ENCODE results near the gene SLC25A47.

GRCh38 chr14:100333311-100333710 lies 10.2 kb downstream of the SLC25A47 start:
- TF ChIP-seq, protein P1, sequence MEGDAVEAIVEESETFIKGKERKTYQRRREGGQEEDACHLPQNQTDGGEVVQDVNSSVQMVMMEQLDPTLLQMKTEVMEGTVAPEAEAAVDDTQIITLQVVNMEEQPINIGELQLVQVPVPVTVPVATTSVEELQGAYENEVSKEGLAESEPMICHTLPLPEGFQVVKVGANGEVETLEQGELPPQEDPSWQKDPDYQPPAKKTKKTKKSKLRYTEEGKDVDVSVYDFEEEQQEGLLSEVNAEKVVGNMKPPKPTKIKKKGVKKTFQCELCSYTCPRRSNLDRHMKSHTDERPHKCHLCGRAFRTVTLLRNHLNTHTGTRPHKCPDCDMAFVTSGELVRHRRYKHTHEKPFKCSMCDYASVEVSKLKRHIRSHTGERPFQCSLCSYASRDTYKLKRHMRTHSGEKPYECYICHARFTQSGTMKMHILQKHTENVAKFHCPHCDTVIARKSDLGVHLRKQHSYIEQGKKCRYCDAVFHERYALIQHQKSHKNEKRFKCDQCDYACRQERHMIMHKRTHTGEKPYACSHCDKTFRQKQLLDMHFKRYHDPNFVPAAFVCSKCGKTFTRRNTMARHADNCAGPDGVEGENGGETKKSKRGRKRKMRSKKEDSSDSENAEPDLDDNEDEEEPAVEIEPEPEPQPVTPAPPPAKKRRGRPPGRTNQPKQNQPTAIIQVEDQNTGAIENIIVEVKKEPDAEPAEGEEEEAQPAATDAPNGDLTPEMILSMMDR (IDR thresholded peaks at IDR 0.05) = no peak
- no peak for TF ChIP-seq POLR2A (IDR thresholded peaks at IDR 0.05)

Data from Peyer's patch (tissue), 4 donors.